ENCODE results near the gene MINDY4.

DNA sequence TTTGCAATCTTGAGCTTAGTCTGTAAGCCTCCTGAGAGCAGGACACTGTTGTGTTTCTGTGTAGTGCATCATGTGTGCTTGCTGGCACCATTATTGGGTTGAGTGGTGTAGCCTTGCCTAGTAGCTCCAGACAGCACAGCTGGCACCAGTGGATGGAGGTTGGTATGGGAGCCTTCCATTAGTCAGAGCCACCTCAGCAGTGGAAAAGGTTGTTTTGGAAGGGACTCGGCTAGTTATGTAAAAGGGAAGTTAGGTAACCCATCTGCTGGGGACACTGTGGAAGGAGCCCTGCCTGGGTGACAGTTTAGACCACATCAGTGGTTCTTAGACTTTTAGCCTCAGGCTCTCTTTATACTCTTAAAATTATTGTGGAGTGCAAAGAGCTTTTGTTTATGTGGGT lies 16.3 kb downstream of the MINDY4 start:
- TF ChIP-seq GATA2 (IDR thresholded peaks at IDR 0.05; ENCODE audit: low read depth, low read length): no peak
- no peak for TF ChIP-seq GATA3 (IDR thresholded peaks at IDR 0.05; ENCODE audit: low read depth, low read length)

All from SH-SY5Y (cell line).